H9 (cell line): Measurements from ENCODE around the gene PARM1. TPM values are rescaled to one million over a fixed set of nuclear protein-coding genes. Genes with fewer than 3 reads are reported as not detected.

ENCODE experiments used
- DNase-seq: peaks from one replicate; pipeline ENCODE4 v3.0.0-alpha.2; 2017
- H2AFZ ChIP-seq: one replicate; pipeline ENCODE4 v1.6.1; 2013; ENCODE audit warnings: mild to moderate bottlenecking, low read length, control low read depth, moderate library complexity
- H2AK5ac ChIP-seq: 2 replicates; pipeline ENCODE4 v1.6.1; 2013; ENCODE audit warnings: low read length, control low read depth, mixed read lengths; ENCODE audit not compliant: insufficient read length
- H2BK120ac ChIP-seq: one replicate; pipeline ENCODE4 v1.6.1; 2013; ENCODE audit warnings: low read depth, mild to moderate bottlenecking, low read length, control low read depth, inconsistent platforms; ENCODE audit not compliant: poor library complexity, severe bottlenecking
- H2BK12ac ChIP-seq: 2 replicates; pipeline ENCODE4 v1.6.1; 2013; ENCODE audit warnings: low read length, control low read depth, mixed read lengths, low read depth; ENCODE audit not compliant: insufficient read length
- H2BK15ac ChIP-seq: 2 replicates; pipeline ENCODE4 v1.6.1; 2013; ENCODE audit warnings: low read depth, low read length, control low read depth
- H2BK20ac ChIP-seq: one replicate; pipeline ENCODE4 v1.6.1; 2013; ENCODE audit warnings: low read depth, mild to moderate bottlenecking, low read length, control low read depth, inconsistent platforms; ENCODE audit not compliant: poor library complexity, severe bottlenecking
- H2BK5ac ChIP-seq: 2 replicates; pipeline ENCODE4 v1.6.1; 2013; ENCODE audit warnings: low read length, control low read depth, mixed read lengths; ENCODE audit not compliant: insufficient read length
- H3K14ac ChIP-seq: 2 replicates; pipeline ENCODE4 v1.6.1; 2013; ENCODE audit warnings: low read length, control low read depth; ENCODE audit not compliant: insufficient read depth
- H3K18ac ChIP-seq: 2 replicates; pipeline ENCODE4 v1.6.1; 2013; ENCODE audit warnings: low read depth, mild to moderate bottlenecking, mixed read lengths, low read length, control low read depth; ENCODE audit not compliant: insufficient read length
- H3K23ac ChIP-seq: 2 replicates; pipeline ENCODE4 v1.6.1; 2013; ENCODE audit warnings: low read length, control low read depth, mixed read lengths, low read depth; ENCODE audit not compliant: insufficient read length
- H3K23me2 ChIP-seq: 2 replicates; pipeline ENCODE4 v1.6.1; 2013; ENCODE audit warnings: low read depth, mild to moderate bottlenecking, mixed read lengths, low read length, control low read depth; ENCODE audit not compliant: insufficient read length, poor library complexity, severe bottlenecking
- H3K27ac ChIP-seq: 2 replicates; pipeline ENCODE4 v1.5.1; 2013; ENCODE audit warnings: low read length, control low read depth, mixed read lengths, low read depth; ENCODE audit not compliant: insufficient read length
- H3K27me3 ChIP-seq: 2 replicates; pipeline ENCODE4 v1.6.1; 2013; ENCODE audit warnings: low read length, control low read depth, inconsistent platforms; ENCODE audit not compliant: insufficient read depth
- H3K4ac ChIP-seq: 2 replicates; pipeline ENCODE4 v1.6.1; 2013; ENCODE audit warnings: low read depth, mild to moderate bottlenecking, control low read depth, inconsistent platforms, low read length, moderate library complexity
- H3K4me1 ChIP-seq: 2 replicates; pipeline ENCODE4 v1.6.1; 2013; ENCODE audit warnings: low read length, control low read depth, inconsistent platforms; ENCODE audit not compliant: insufficient read depth
- H3K4me2 ChIP-seq: 2 replicates; pipeline ENCODE4 v1.6.1; 2013; ENCODE audit warnings: low read length, control low read depth, mixed read lengths; ENCODE audit not compliant: insufficient read length, insufficient read depth
- H3K56ac ChIP-seq: 2 replicates; pipeline ENCODE4 v1.6.1; 2013; ENCODE audit warnings: low read depth, mild to moderate bottlenecking, mixed read lengths, low read length, control low read depth; ENCODE audit not compliant: insufficient read length
- H3K79me1 ChIP-seq: 2 replicates; pipeline ENCODE4 v1.6.1; 2013; ENCODE audit warnings: low read depth, mild to moderate bottlenecking, moderate library complexity, low read length, control low read depth, inconsistent platforms; ENCODE audit not compliant: insufficient read depth, poor library complexity, severe bottlenecking
- H3K79me2 ChIP-seq: 2 replicates; pipeline ENCODE4 v1.6.1; 2013; ENCODE audit warnings: low read length, control low read depth, inconsistent platforms; ENCODE audit not compliant: insufficient read depth
- H3K9ac ChIP-seq: 2 replicates; pipeline ENCODE4 v1.6.1; 2013; ENCODE audit warnings: low read length, control low read depth, mixed read lengths; ENCODE audit not compliant: insufficient read length; ENCODE audit errors: extremely low read depth
- H3K9me3 ChIP-seq: one replicate; pipeline ENCODE4 v1.6.1; 2013; ENCODE audit warnings: low read depth, low read length, inconsistent platforms; ENCODE audit not compliant: control insufficient read depth
- H3T11ph ChIP-seq: one replicate; pipeline ENCODE4 v1.6.1; 2013; ENCODE audit warnings: mild to moderate bottlenecking, low read length, control low read depth, inconsistent platforms
- H4K20me1 ChIP-seq: one replicate; pipeline ENCODE4 v1.6.1; 2013; ENCODE audit not compliant: control insufficient read depth, insufficient read length, insufficient read depth
- H4K5ac ChIP-seq: 2 replicates; pipeline ENCODE4 v1.6.1; 2013; ENCODE audit warnings: low read depth, mild to moderate bottlenecking, mixed read lengths, low read length, control low read depth; ENCODE audit not compliant: insufficient read length
- H4K8ac ChIP-seq: replicated peaks from 2 replicates; pipeline ENCODE4 v1.6.1; 2013; ENCODE audit warnings: low read length, control low read depth, mixed read lengths, low read depth; ENCODE audit not compliant: insufficient read length
- H4K91ac ChIP-seq: 2 replicates; pipeline ENCODE4 v1.6.1; 2013; ENCODE audit warnings: low read depth, mild to moderate bottlenecking, moderate library complexity, mixed read lengths, low read length, control low read depth; ENCODE audit not compliant: insufficient read length
- H3K27ac Mint-ChIP-seq, 3 experiments: 2 replicates in 2 of 3; 3 replicates in 1 of 3; pipeline ENCODE4 v1.8.0; 2020 to 2021; ENCODE audit warnings: mixed read lengths in 3 of 3, mild to moderate bottlenecking in 1 of 3, moderate library complexity in 1 of 3
- H3K27me3 Mint-ChIP-seq: 2 replicates; pipeline ENCODE4 v1.8.0; 2021; ENCODE audit warnings: low read depth, mild to moderate bottlenecking, moderate library complexity, mixed read lengths
- H3K36me3 Mint-ChIP-seq, 3 experiments: 2 replicates in 2 of 3; 3 replicates in 1 of 3; pipeline ENCODE4 v1.8.0; 2020 to 2021; ENCODE audit warnings: low read depth in 3 of 3, mixed read lengths in 3 of 3; ENCODE audit not compliant: insufficient read depth in 1 of 3
- H3K4me1 Mint-ChIP-seq, 2 experiments: 2 replicates each; pipeline ENCODE4 v1.8.0; 2020; ENCODE audit warnings: mixed read lengths in 2 of 2
- H3K4me3 Mint-ChIP-seq, 2 experiments: 2 replicates in 1 of 2; 3 replicates in 1 of 2; pipeline ENCODE4 v1.8.0; 2020 to 2021; ENCODE audit warnings: mild to moderate bottlenecking in 2 of 2, mixed read lengths in 2 of 2, moderate library complexity in 1 of 2
- H3K9me3 Mint-ChIP-seq, 2 experiments: 2 replicates in 1 of 2; 3 replicates in 1 of 2; pipeline ENCODE4 v1.8.0; 2020; ENCODE audit warnings: mild to moderate bottlenecking in 2 of 2, mixed read lengths in 2 of 2, moderate library complexity in 1 of 2
- WGBS: extraction: QIAGEN DNeasy Blood & Tissue Kit; methylation state at CpG from one replicate; pipeline ENCODE4 v1.1.7; 2013; ENCODE audit warnings: missing lambda C conversion rate, low lambda C conversion rate, mixed read lengths; ENCODE audit not compliant: insufficient read length; ENCODE audit errors: extremely low coverage; 5-methylcytosine and 5-hydroxymethylcytosine counted together
- total RNA-seq: library from RNA; stranded (reverse); gene quantifications from 2 replicates; pipeline ENCODE4 v1.2.1, GENCODE V29; 2021
- TF ChIP-seq, protein P1 (sequence below): fragments of 200-600 bp; sonication (generic); conservative IDR thresholded peaks from 3 replicates; pipeline ENCODE4 v1.8.0; 2021; ENCODE audit warnings: antibody characterized with exemption, mild to moderate bottlenecking

The PARM1 gene
- total RNA-seq, 1 experiment from 2014 or later: 2.0 TPM

DNA sequence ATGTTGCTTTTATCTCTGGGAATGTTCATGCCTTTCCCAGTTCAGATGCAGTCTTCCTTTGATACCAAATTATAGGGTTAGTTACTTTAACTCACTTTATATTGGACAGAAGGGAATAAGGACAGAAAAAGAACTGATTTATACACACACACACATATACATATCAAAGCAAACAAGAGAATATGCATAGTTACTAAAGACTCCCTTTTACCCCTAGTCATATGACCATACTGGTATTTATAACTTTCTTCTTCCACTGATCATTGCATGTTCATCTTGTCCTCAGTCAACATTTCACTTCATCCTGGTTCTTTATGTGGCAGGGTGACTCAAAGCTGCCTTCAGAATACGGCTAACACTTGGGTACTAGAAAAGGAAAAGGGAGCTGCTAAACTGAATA, 120.4 kb downstream of the PARM1 start:
- TF ChIP-seq, protein P1, sequence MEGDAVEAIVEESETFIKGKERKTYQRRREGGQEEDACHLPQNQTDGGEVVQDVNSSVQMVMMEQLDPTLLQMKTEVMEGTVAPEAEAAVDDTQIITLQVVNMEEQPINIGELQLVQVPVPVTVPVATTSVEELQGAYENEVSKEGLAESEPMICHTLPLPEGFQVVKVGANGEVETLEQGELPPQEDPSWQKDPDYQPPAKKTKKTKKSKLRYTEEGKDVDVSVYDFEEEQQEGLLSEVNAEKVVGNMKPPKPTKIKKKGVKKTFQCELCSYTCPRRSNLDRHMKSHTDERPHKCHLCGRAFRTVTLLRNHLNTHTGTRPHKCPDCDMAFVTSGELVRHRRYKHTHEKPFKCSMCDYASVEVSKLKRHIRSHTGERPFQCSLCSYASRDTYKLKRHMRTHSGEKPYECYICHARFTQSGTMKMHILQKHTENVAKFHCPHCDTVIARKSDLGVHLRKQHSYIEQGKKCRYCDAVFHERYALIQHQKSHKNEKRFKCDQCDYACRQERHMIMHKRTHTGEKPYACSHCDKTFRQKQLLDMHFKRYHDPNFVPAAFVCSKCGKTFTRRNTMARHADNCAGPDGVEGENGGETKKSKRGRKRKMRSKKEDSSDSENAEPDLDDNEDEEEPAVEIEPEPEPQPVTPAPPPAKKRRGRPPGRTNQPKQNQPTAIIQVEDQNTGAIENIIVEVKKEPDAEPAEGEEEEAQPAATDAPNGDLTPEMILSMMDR: no peak
- H3K4me1 ChIP-seq: no peaks in the 10 kb centered on the region
- H3K36me3 Mint-ChIP-seq: no peaks in the 10 kb centered on the region
- H4K20me1 ChIP-seq: no peaks in the 10 kb centered on the region
- H3K4me1 Mint-ChIP-seq: peaks cover 3% of the 10 kb centered on the region in 2 experiments
- H3K27ac ChIP-seq: no peak overlapping the region
- no peak overlapping the region for H3K14ac ChIP-seq
- no peak overlapping the region for H3K56ac ChIP-seq
- H4K8ac ChIP-seq: no peak overlapping the region
- H2AK5ac ChIP-seq: no peak overlapping the region
- H2BK5ac ChIP-seq: no peak overlapping the region
- H2BK15ac ChIP-seq: no peak overlapping the region
- H3K9ac ChIP-seq: no peak overlapping the region
- DNase-seq: no peak
- H3K4me2 ChIP-seq: no peak overlapping the region
- H3K27me3 Mint-ChIP-seq: no peaks in the 10 kb centered on the region
- no peaks in the 10 kb centered on the region for H3K79me2 ChIP-seq
- no CpG with 5 or more reads among the region's 1 CpG for WGBS
- no peak overlapping the region for H2AFZ ChIP-seq
- H2BK20ac ChIP-seq: no peak overlapping the region
- no peak overlapping the region for H3K4me3 Mint-ChIP-seq
- H3K18ac ChIP-seq: no peak overlapping the region
- no peaks in the 10 kb centered on the region for H3K9me3 ChIP-seq
- H3K4ac ChIP-seq: no peak overlapping the region
- no peak overlapping the region for H4K91ac ChIP-seq
- H3K23me2 ChIP-seq: no peaks in the 10 kb centered on the region
- H3K27me3 ChIP-seq: no peaks in the 10 kb centered on the region
- no peaks in the 10 kb centered on the region for H3K79me1 ChIP-seq
- H3T11ph ChIP-seq: no peak overlapping the region
- H4K5ac ChIP-seq: no peak overlapping the region
- no peak overlapping the region for H3K27ac Mint-ChIP-seq
- H3K23ac ChIP-seq: no peak overlapping the region
- no peak overlapping the region for H2BK120ac ChIP-seq
- no peaks in the 10 kb centered on the region for H3K9me3 Mint-ChIP-seq
- no peak overlapping the region for H2BK12ac ChIP-seq
